Measurements from ENCODE around the gene SFMBT1. TPM values are rescaled to one million over a fixed set of nuclear protein-coding genes. Genes with fewer than 3 reads are reported as not detected.

The SFMBT1 gene
- total RNA-seq, 1 donor from 2014 or later, result 5.8 TPM

GRCh38 chr3:53009826-53010539, 35.9 kb downstream of the SFMBT1 start:
- no peak for DNase-seq (ENCODE audit: low spot score)
- Mint-ChIP-seq H3K4me1 (ENCODE audit: unreplicated experiment) (peaks cover 16% of the 10 kb centered on the region), H3K27me3 (ENCODE audit: unreplicated experiment) (no peaks in the 10 kb centered on the region), H3K27ac (ENCODE audit: unreplicated experiment) (no peak overlapping the region), H3K4me3 (ENCODE audit: unreplicated experiment) (no peak overlapping the region), H3K36me3 (ENCODE audit: low read depth, unreplicated experiment) (no peaks in the 10 kb centered on the region), H3K9me3 (ENCODE audit: unreplicated experiment) (no peaks in the 10 kb centered on the region)
- no peak for TF ChIP-seq CTCF (IDR thresholded peaks at IDR 0.05; ENCODE audit: unreplicated experiment)

- no peak for DNase-seq (ENCODE audit: low spot score)
- TF ChIP-seq CTCF (IDR thresholded peaks at IDR 0.05; ENCODE audit: unreplicated experiment), result no peak
- Mint-ChIP-seq H3K27me3 (ENCODE audit: unreplicated experiment) (peaks cover 2% of the 10 kb centered on the region), H3K9me3 (ENCODE audit: unreplicated experiment) (no peaks in the 10 kb centered on the region), H3K36me3 (ENCODE audit: low read depth, unreplicated experiment) (no peaks in the 10 kb centered on the region), H3K4me3 (ENCODE audit: unreplicated experiment) (no peak overlapping the region), H3K27ac (ENCODE audit: unreplicated experiment) (no peak overlapping the region), H3K4me1 (ENCODE audit: unreplicated experiment) (peaks cover 16% of the 10 kb centered on the region)
These were observed 36.9 kb downstream of the SFMBT1 start for GRCh38 chr3:53008932-53009331.

- TF ChIP-seq CTCF (IDR thresholded peaks at IDR 0.05; ENCODE audit: unreplicated experiment), result no peak
- no peak overlapping the region for H3K27ac Mint-ChIP-seq (ENCODE audit: unreplicated experiment)
These were observed 39.9 kb downstream of the SFMBT1 start for GRCh38 chr3:53005854-53006513.

GRCh38 chr3:53005338-53005737, 40.5 kb downstream of the SFMBT1 start:
- Mint-ChIP-seq H3K27ac (ENCODE audit: unreplicated experiment) (no peak overlapping the region), H3K9me3 (ENCODE audit: unreplicated experiment) (no peaks in the 10 kb centered on the region), H3K4me1 (ENCODE audit: unreplicated experiment) (peaks cover 12% of the 10 kb centered on the region), H3K36me3 (ENCODE audit: low read depth, unreplicated experiment) (no peaks in the 10 kb centered on the region), H3K27me3 (ENCODE audit: unreplicated experiment) (peaks cover 2% of the 10 kb centered on the region), H3K4me3 (ENCODE audit: unreplicated experiment) (no peak overlapping the region)
- DNase-seq (ENCODE audit: low spot score), result no peak
- no peak for TF ChIP-seq CTCF (IDR thresholded peaks at IDR 0.05; ENCODE audit: unreplicated experiment)

More at GRCh38 chr3:53005854-53006513, 39.9 kb downstream of the SFMBT1 start:
- Mint-ChIP-seq H3K9me3 (ENCODE audit: unreplicated experiment) (no peaks in the 10 kb centered on the region), H3K4me3 (ENCODE audit: unreplicated experiment) (no peak overlapping the region), H3K4me1 (ENCODE audit: unreplicated experiment) (peaks cover 12% of the 10 kb centered on the region), H3K27me3 (ENCODE audit: unreplicated experiment) (peaks cover 2% of the 10 kb centered on the region), H3K36me3 (ENCODE audit: low read depth, unreplicated experiment) (no peaks in the 10 kb centered on the region)
- no peak for DNase-seq (ENCODE audit: low spot score)

GRCh38 chr3:53003320-53003719, 42.6 kb downstream of the SFMBT1 start:
- no peak overlapping the region for H3K4me3 Mint-ChIP-seq (ENCODE audit: unreplicated experiment)
- no peak for TF ChIP-seq CTCF (IDR thresholded peaks at IDR 0.05; ENCODE audit: unreplicated experiment)
- no peak overlapping the region for H3K27ac Mint-ChIP-seq (ENCODE audit: unreplicated experiment)
- peaks cover 8% of the 10 kb centered on the region for H3K4me1 Mint-ChIP-seq (ENCODE audit: unreplicated experiment)
- no peaks in the 10 kb centered on the region for H3K9me3 Mint-ChIP-seq (ENCODE audit: unreplicated experiment)
- H3K27me3 Mint-ChIP-seq (ENCODE audit: unreplicated experiment), result peaks cover 2% of the 10 kb centered on the region
- DNase-seq (ENCODE audit: low spot score), result no peak
- H3K36me3 Mint-ChIP-seq (ENCODE audit: low read depth, unreplicated experiment), result no peaks in the 10 kb centered on the region

Measured in endothelial cell (in vitro differentiated cells).